Right hindlimb (tissue), 1 donor: Measurements from ENCODE around the gene VPS35.
A peak's percentile ranks its signal among the peaks of the same experiment; 100 is the strongest.

Source experiments
- DNase-seq: peaks from one replicate; pipeline ENCODE4 v3.0.0-alpha.2; 2018

The VPS35 gene

DNA sequence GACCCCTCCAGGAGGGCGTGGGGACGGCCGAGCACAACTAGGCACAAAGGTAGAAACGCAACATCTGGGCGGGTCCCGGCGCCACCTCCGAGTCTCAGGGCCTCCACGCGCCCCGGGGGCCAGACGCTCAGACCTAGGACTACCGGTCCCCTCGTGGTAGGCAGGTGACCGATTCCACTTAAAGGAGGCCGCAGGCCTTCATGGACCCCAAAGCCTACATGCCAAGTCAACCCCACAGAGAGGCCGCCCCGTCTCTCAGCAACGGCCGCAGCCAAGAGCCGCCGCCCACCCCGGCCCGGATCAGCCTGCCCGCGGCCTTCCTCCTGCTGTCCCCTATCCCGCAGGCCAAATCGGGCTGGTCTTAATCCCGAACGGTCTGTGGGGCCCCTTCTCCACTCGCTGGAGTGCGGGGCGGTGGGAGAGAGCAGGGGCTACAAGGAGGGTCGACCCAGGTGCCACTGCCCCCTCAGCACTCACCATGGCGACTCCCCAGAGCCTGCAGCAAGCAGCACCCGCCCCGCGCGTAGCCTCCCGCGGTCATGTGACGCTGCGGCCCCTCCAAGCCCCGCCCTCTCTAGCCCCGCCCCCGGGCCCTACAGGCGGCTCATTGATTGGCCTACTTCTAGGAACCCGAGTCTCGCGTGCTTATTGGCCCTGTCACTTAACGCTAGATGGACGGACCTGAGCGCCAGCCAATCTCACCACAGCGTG is at the start of gene VPS35:
Gene VPS35, minus strand, starts transcription at position 525 of the 711 bp plus-strand sequence. Its CDS starts 45 bp downstream, at position 480.
- peak; percentile 99 for DNase-seq

DNA sequence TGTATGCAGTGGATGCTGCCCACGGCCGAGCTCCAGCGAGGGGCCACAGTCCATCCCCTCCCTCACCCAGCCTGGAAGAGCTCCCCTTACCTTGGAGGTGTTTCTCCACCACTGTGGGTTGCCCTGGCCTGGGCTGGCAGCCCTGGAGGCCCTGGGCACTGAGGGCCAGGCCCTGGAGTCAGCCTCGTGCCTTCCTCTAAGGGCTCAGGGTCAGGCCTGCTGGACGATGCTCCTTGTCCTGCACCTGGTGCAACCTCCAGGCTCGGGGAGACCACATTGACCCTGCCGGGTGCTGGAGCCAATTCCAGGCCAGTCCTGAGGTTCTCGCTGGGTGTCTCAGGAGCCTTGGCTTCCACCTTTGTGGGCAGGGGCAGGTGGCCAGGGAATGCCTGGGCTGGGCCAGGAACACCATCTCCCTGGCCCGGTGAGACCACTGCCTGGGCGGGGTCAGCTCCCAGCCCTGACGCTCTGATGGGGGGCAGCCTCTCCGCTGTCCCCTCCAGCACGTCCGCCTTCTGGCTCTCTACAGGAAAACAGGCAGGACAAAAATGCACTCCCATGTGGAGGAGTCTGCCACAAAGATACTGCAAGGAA is 48.7 kb upstream of the VPS35 start:
- no peak for DNase-seq

DNA sequence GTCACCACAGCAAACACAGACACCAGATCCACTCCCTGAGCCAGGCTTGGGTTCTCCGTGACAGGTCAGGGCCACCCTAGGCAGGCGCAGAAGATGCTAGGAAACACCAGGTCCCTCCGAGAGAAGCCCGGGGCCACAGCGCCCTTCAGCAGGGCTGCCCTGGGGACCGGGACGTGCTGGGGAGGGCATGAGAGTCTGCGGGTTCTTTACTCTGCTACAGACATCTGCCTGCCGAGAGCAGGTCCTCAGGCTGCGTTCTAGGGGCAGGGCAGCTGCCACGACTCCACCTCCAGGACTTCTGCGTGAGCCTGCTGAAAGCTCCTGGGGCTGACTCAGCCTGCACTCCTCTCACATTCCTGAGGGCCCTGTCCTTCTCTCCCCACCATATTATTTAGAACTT is 47.7 kb upstream of the VPS35 start:
- no peak for DNase-seq

DNA sequence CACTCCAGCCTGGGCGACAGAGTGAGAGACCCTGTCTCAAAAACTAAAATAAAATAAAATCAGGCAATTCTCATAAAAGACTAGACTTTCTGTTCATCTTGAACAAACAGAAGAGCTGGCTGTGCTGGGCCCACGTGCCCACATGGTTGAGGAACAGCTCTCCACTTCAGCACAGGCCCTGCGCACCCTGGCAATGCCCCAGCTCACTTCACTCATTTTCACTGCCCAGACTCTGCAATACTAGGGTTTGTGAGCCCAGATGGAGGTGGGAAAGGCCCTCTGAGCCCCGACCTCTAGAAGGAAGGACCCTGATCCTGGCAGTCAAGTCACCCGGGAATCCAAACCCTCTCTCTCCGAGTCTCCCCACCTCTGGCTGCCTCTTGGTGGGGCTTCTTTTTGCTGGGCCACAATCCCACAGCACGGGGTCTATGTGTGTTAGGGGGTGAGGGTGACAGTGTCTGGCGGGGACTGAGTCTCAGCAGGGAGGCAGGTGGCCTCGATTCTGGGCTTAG is 44.4 kb upstream of the VPS35 start:
- DNase-seq = no peak

DNA sequence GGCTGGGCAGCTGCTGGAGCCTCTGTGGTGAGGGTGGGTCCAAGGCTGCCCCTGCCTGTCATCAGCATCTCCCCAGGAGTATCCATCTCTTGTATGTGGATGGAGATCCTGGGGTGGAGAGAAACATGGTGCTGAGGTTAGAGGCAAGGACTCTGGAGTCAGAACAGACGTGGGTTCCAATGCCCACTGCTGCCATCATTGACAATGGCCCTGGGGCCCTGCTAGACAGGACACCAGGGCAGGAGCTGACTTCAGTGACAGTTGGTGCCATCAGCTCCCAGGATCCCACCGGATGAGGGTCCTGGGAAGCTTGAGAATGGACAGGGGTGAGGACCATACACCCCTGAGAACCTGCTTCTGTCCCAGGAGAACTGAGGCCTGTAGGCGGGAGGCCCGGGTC is 43.6 kb upstream of the VPS35 start:
- no peak for DNase-seq

DNA sequence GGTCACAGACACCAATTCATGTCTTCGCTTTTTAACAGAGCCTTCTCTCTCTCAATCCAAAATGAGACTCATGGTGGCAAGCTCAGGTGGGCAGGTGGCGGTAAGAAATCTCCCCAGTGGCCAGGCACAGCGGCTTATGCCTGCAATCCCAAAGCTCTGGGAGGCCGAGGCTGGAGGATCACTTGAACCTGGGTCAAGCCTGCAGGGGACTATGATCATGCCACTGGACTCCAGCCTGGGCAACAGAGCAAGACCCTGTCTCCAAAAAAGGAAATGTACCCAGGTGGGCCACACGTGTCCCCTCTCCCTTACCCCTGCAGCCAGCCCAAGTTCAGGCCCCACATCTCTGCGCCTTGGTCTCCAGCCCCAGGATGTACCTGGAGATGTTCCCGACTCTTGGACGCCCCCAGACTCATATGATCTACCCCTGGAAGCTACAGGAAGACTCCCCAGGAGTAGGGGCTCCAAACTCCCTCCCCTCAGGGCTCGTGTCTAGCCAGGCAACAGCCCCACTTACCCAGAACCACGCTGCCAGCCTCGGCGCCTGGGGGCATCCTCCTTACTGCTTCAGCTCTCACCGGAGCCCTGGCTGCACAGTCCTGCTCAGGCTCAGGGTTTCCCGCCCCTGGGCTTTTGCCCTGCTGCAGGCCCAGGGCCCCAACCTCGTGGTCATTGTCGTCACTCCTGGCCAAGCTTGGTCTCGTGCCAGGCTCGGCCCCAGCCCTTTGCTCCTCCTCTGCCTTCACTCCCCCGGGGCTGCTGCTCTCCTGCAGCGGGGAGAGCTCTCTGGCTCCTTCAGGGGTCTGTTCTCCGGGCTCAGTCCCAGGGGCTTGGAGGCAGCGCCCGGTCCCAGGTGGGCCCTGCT is 42.9 kb upstream of the VPS35 start:
- no peak for DNase-seq

DNA sequence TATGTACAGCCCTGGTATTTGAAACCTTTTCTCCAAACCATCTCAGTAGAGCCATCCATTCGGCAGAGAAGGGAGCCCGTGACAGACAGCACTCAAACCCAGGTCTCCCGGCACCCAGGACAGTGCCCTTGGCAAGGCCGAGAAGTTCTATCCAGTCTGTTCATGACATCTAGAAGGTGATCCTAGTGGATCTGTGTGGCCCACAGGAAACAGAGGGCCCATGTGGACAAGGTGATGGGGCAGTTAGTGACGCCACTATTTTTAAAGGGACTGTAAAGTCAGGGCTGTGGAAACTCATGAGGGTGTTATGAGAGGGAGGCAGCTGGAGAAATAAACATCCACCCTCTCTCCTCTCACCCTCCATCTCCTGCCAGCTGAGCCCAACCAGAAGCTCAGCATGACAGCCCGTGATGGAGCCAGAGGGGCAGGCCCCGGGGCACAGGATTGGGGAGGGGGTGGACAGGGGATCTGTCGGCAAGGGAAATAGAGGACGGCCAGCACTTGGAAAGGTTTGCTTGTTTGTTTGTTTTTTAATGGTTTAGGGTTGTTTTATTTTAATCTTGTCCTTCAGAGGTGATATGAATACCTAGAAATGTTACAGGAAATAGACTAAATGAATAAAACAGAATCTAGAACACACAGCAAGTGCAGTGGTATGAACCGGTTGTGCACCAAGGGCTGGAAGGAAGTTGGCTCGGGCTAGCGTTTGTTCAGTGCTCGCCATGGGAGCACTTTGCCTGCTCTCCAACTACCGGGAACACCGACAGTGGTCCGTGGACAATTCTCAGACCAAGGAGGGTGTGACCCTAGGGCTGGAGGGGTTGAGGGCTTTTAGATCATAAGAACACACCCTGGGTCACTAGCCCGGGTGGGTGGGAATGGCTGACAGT is 42.1 kb upstream of the VPS35 start:
- DNase-seq = no peak

DNA sequence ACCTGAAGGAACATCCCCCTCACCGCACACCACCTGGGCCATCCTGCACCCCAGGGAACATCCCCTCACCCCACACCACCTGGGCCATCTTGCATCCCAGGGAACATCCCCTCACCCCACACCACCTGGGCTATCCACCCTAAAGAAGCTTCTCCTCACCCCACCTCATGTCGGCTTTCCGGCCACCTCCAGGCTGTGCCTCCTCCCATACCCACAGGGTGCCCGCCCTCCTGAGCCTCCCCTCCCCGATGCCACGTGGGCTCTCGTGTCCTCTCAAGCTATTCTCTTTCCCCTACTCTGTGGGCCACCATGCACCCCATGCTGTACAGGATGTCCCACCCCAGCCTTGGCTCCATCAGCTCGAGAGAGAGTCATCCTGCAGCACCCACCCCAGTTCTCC is 41.1 kb upstream of the VPS35 start:
- no peak for DNase-seq

DNA sequence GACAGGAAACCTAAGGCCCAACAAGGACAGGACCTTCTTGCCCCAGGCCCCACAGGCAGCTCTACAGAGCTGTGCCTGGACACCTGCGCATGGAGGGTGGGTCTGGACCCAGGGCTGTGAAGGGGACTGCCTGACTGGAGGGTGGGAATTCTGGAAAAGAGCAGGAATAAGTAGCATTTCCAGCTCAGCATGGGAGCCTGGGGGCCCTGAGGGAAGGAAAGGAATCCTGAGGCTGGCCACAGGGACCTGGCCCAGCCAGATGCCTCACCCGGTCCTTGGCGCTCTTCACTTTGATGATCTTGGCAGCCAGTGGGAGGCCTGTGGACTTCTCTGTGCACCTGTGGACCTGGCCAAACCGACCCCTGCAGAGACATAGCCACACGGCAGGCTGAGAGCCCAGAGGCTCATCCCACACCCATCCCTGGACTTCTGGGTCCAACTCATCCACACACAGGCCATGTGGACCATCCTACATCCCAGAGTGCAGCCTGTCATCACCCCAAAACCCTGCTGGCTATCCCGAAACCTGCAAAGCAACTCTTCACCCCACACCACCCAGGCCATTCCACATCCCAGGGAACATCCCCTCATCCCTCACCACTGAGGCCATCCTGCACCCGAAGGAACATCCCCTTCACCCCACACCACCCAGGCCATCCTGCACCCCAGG is 40.5 kb upstream of the VPS35 start:
- no peak for DNase-seq

DNA sequence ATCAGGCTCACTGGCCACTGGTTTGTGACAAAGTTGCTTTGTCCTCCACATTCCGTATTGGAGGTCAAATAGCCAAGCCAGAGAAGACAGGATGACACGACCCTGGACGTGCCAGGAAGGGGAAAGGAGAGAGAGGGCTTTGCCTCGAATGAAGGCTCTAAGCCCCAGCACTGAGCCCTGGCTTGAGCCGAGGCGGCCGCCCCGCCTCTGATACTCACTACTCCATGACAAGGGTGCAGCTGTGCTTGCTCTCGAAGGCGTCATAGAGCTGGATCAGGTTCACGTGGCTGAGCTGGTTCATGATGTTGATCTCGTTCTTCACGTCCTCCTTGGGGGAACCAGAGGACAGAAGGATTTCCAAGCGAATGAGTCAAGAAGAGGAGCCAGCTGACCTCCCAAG is 39.8 kb upstream of the VPS35 start:
- no peak for DNase-seq

DNA sequence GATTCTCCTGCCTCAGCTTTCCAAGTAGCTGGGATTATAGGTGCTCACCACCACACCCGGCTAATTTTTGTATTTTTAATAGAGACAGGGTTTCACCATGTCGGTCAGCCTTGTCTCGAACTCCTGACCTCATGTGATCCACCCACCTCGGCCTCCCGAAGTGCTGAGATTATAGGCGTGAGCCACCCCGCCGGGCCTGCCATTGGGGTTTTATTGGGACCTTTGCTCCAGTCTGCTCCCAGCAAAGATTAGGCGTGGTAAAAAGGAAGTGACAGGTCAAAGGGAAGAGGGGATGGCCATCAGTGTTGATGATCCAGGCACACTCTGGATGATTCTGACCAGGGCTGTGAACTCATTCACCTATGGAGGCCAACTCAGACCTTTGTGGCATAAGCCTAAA is 38.7 kb upstream of the VPS35 start:
- no peak for DNase-seq

DNA sequence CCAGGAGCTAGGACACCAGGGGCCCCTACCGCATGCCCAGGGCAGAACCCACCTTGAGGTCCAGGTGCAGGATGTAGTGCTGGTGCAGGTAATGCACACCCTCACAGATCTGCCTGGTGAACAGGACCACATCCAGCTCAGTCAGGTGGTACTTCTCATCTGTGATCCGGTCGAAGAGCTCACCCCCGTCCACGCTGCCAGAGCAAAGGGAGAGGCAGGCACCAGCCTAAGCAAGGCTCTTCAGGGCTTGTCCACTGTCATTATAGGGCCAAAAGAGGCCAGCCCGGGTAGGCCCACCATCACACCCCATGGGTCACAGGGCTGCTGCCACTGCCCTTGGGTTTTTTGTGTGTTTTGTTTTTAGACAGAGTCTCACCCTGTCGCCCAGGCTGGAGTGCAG is 38.2 kb upstream of the VPS35 start:
- no peak for DNase-seq

DNA sequence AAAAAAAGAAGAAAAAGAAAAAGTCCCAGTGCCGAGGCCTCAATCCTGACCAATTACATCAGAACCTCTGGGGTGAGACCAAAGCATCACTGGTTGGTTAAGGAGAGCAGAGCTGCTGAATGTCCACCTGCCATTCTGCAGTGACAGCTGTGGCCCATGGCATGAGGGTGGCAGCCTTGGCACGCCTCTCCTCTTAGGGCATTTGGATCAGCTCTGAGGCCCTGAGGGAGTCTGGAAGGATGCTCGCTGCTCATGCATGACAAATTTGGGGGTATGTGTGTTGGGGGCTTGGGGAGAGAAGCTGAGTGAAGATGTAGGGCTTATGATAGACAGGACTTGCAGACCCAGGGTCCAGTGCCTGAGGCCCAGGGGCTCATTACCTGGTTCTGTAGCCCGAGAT is 32.9 kb upstream of the VPS35 start:
- DNase-seq = no peak

DNA sequence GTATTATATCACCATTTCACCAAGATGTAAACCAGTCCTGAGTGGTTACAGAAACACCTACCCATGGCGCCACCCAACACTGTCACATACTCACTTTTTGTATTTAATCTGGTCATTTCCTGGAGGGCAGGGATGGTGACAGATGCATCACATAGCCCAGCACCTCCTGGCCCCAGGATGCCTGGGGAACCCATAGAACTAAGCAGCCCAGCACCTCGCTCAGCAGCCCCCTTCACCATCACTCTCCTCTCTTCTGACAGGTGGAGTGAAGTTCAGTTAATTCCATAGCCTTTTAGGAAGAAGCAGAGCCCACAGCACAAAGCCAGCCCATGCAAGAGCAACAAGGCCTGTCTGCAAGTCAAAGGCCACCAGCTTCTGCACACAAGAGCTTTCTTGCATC is 31.6 kb upstream of the VPS35 start:
- no peak for DNase-seq

DNA sequence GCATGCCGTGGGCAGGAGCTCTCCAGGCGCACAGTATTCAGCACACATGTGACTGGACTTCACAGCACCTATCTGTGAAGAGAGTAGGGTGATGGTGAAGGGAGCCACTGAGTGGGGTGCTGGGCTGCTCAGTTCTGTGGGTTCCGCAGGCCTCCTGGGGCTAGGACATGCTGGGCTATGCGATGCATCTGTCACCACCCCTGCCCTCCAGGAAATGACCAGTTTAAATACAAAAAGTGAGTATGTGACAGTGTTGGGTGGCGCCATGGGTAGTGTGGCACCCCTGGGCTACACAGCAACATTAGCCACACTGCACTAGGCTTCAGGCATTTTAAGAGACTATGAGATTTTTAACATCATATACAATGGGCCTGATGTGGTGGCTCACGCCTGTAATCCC is 30.6 kb upstream of the VPS35 start:
- DNase-seq = no peak

DNA sequence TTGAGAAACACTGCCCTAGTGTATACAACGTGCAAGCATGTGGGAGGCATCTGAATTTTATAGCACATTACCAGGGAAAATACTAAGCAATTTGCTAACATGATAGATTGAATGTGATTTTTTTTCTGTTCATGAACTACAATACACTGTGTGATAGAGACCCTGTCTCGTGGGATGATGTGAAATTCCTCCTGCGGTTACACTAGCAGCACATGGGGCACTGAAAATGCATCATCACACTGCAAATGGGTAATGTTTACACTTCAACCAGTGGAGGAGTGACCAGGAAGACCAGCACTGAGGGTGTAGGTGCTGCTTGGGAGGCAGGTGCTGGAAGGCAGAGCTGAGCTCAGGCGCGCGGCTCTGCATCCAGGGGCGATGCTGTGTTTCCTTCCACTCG is 29.2 kb upstream of the VPS35 start:
- DNase-seq = no peak

DNA sequence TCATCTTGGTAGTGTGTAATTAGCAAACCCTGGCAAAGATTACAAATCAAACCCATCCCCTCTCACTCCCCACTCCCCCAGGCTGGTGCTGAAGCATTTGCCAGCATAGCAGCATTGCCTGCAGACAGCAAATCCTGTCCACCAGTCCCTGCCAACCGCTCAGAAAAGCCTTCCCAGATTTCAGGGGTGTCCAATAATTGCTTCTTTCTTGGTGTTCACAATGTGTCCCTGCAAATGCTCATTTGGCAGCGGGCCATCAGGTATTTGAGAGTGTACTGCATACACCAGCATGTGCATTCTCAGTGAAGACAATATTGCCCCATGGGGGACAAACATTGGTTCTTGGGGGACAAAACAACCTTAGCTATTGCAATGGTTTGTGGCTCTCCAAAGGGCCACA is 28.7 kb upstream of the VPS35 start:
- no peak for DNase-seq

DNA sequence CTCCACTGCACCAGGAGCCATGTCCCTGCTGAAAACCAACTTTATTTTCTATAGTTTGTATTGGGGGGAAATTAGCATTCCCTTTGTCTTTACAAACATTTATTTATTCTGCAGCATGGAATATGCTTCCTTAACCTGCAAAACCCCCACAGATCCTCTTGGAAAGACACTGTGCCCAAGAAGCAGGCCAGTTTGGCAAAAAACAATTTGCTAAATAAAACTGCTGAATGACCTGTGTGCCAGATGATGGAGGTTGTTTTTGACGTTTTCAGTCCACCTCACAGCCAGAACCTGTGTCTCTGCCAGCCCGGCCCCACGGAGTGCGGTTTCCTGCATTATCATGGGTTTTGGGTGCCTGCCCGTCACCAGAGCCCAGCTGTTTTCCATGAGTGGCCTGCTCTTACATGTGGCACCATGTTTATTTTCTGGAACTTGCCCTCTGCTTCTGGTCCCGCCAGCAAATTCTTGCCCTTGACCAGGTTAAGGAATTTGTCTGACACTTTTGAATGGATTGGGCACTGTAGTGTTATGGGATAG is 26.9 kb upstream of the VPS35 start:
- DNase-seq = no peak

DNA sequence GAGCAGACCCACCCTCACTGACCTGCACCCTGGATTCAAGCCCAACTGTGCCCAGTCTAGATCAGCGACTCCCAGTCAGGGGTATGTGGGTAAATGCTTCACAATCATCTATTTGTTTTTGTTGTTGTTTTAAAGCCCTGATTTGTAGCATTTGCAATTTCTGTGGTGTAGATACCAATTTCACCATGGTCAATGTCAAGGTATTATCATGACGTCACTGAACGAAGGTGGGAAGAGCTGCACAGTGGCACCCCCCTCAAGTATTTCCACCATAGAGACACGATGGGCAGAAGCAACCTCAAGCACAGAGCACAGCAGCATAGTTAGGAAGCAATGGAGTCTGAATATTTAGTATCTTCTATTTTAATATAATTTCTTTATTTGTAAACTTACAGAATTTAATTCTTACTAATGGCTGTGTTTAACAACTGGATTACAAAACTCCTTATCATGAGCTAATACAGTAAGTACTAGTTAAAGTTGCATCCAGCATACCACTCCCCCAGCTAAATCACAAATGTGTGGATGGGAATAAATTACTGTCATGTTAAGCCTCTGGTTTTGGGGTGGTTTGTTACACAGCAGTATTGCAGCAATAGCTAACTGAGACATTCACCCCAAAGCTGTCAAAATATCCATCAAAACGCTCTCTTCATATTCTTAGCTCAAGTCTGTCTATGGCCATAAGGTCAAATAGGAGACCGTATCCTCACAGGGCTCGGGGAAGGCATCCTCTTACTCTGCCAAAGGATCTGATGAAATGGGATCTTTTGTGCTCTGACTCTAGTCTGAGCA is 26.0 kb upstream of the VPS35 start:
- no peak for DNase-seq

DNA sequence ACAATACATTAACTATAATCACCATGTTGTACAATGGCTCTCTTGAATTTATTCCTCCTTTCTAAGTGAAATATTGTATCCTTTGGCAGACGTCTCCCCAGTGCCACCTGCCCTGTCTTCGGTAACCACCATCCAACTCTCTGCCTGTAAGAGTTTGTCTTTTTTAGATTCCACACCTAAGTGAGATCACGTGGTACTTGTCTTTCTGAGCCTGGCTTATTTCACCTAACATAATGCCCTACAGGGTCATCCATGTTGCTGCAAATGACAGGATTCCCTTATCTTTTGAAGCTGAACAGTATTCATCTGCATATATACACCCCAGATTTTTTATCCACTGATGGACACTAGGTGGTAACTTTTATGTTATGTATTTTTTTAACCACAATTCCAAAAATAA is 24.7 kb upstream of the VPS35 start:
- DNase-seq = no peak

DNA sequence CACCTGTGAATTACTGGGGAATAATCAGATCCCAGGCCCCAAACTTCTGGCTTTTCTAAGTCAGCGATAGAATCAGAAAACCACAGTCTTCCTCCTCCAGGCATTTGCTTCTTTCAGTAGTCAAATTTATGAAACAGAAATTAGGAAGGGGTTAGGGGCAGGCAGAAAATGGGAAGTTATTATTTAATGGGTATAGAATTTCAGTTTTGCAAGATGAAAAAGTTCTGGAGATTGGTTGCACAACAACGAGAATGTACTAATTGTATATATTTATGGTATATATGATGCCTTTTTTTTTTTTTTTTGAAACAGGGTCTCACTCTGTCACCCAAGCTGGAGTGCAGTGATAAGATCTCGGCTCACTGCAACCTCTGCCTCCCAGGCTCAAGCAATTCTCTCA is 23.9 kb upstream of the VPS35 start:
- no peak for DNase-seq
